ENCODE data around the gene FUT8.

Gene FUT8

GRCh38 chr14:65755331-65755730 is 342.8 kb downstream of the FUT8 start:
- Histone ChIP-seq H3K4me3 (ENCODE audit: low read depth, low read length) (no peak overlapping the region), H3K27me3 (ENCODE audit: insufficient read depth, low read length) (0 out of 2 replicates have a peak, but pooled peaks cover 7% of the 10 kb centered on the region), H3K36me3 (ENCODE audit: insufficient read depth, low read length) (no peaks in the 10 kb centered on the region)

GRCh38 chr14:65756880-65757279 is 344.4 kb downstream of the FUT8 start:
- Histone ChIP-seq H3K36me3 (ENCODE audit: insufficient read depth, low read length) (no peaks in the 10 kb centered on the region), H3K79me2 (ENCODE audit: control insufficient read depth, insufficient read depth, low read length, unreplicated experiment) (no peaks in the 10 kb centered on the region), H2AFZ (ENCODE audit: low read length, unreplicated experiment) (no peak overlapping the region), H3K27ac (ENCODE audit: low read depth, low read length) (no peak overlapping the region), H3K4me3 (ENCODE audit: low read depth, low read length) (no peak overlapping the region), H3K27me3 (ENCODE audit: insufficient read depth, low read length) (0 out of 2 replicates have a peak, but pooled peaks cover 7% of the 10 kb centered on the region), H3K4me1 (ENCODE audit: control insufficient read depth, insufficient read depth, low read length, unreplicated experiment) (no peaks in the 10 kb centered on the region)

More at GRCh38 chr14:65755331-65755730, 342.8 kb downstream of the FUT8 start:
- Histone ChIP-seq H3K27ac (ENCODE audit: low read depth, low read length) (no peak overlapping the region), H2AFZ (ENCODE audit: low read length, unreplicated experiment) (no peak overlapping the region), H3K4me1 (ENCODE audit: control insufficient read depth, insufficient read depth, low read length, unreplicated experiment) (no peaks in the 10 kb centered on the region), H3K79me2 (ENCODE audit: control insufficient read depth, insufficient read depth, low read length, unreplicated experiment) (no peaks in the 10 kb centered on the region)

- no peaks in the 10 kb centered on the region for H3K79me2 ChIP-seq (ENCODE audit: control insufficient read depth, insufficient read depth, low read length, unreplicated experiment)
- H3K27ac ChIP-seq (ENCODE audit: low read depth, low read length), result no peak overlapping the region
- no peak overlapping the region for H2AFZ ChIP-seq (ENCODE audit: low read length, unreplicated experiment)
- H3K36me3 ChIP-seq (ENCODE audit: insufficient read depth, low read length), result no peaks in the 10 kb centered on the region
- no peaks in the 10 kb centered on the region for H3K4me1 ChIP-seq (ENCODE audit: control insufficient read depth, insufficient read depth, low read length, unreplicated experiment)
- H3K4me3 ChIP-seq (ENCODE audit: low read depth, low read length), result no peak overlapping the region
- peaks cover 25% of the 10 kb centered on the region; the same call in 1 of the 2 replicates for H3K27me3 ChIP-seq (ENCODE audit: insufficient read depth, low read length)
Observed at GRCh38 chr14:65769151-65769550, 356.6 kb downstream of the FUT8 start.

- no peaks in the 10 kb centered on the region for H3K36me3 ChIP-seq (ENCODE audit: insufficient read depth, low read length)
- peaks cover 15% of the 10 kb centered on the region; the same call in 1 of the 2 replicates for H3K27me3 ChIP-seq (ENCODE audit: insufficient read depth, low read length)
Observed at GRCh38 chr14:65770681-65771080, 358.2 kb downstream of the FUT8 start.

GRCh38 chr14:65771271-65771670 is 358.7 kb downstream of the FUT8 start:
- no peaks in the 10 kb centered on the region for H3K79me2 ChIP-seq (ENCODE audit: control insufficient read depth, insufficient read depth, low read length, unreplicated experiment)
- H2AFZ ChIP-seq (ENCODE audit: low read length, unreplicated experiment), result no peak overlapping the region
- H3K27me3 ChIP-seq (ENCODE audit: insufficient read depth, low read length), result peaks cover 10% of the 10 kb centered on the region; the same call in 1 of the 2 replicates
- H3K4me1 ChIP-seq (ENCODE audit: control insufficient read depth, insufficient read depth, low read length, unreplicated experiment), result no peaks in the 10 kb centered on the region
- no peaks in the 10 kb centered on the region for H3K36me3 ChIP-seq (ENCODE audit: insufficient read depth, low read length)
- H3K27ac ChIP-seq (ENCODE audit: low read depth, low read length), result no peak overlapping the region
- no peak overlapping the region for H3K4me3 ChIP-seq (ENCODE audit: low read depth, low read length)

More at GRCh38 chr14:65770681-65771080, 358.2 kb downstream of the FUT8 start:
- H2AFZ ChIP-seq (ENCODE audit: low read length, unreplicated experiment), result no peak overlapping the region
- no peaks in the 10 kb centered on the region for H3K4me1 ChIP-seq (ENCODE audit: control insufficient read depth, insufficient read depth, low read length, unreplicated experiment)
- no peaks in the 10 kb centered on the region for H3K79me2 ChIP-seq (ENCODE audit: control insufficient read depth, insufficient read depth, low read length, unreplicated experiment)
- H3K27ac ChIP-seq (ENCODE audit: low read depth, low read length), result no peak overlapping the region
- H3K4me3 ChIP-seq (ENCODE audit: low read depth, low read length), result no peak overlapping the region

- Histone ChIP-seq H3K4me1 (ENCODE audit: control insufficient read depth, insufficient read depth, low read length, unreplicated experiment) (no peaks in the 10 kb centered on the region), H2AFZ (ENCODE audit: low read length, unreplicated experiment) (no peak overlapping the region)
Observed at GRCh38 chr14:65772466-65772865, 359.9 kb downstream of the FUT8 start.

GRCh38 chr14:65772921-65773574 is 360.5 kb downstream of the FUT8 start:
- no peaks in the 10 kb centered on the region for H3K79me2 ChIP-seq (ENCODE audit: control insufficient read depth, insufficient read depth, low read length, unreplicated experiment)
- H2AFZ ChIP-seq (ENCODE audit: low read length, unreplicated experiment), result no peak overlapping the region
- no peak overlapping the region for H3K27ac ChIP-seq (ENCODE audit: low read depth, low read length)
- no peaks in the 10 kb centered on the region for H3K36me3 ChIP-seq (ENCODE audit: insufficient read depth, low read length)
- H3K4me3 ChIP-seq (ENCODE audit: low read depth, low read length), result no peak overlapping the region
- peaks cover 9% of the 10 kb centered on the region; the same call in 1 of the 2 replicates for H3K27me3 ChIP-seq (ENCODE audit: insufficient read depth, low read length)
- H3K4me1 ChIP-seq (ENCODE audit: control insufficient read depth, insufficient read depth, low read length, unreplicated experiment), result no peaks in the 10 kb centered on the region

More at GRCh38 chr14:65772466-65772865, 359.9 kb downstream of the FUT8 start:
- Histone ChIP-seq H3K27me3 (ENCODE audit: insufficient read depth, low read length) (peaks cover 11% of the 10 kb centered on the region; the same call in 1 of the 2 replicates), H3K27ac (ENCODE audit: low read depth, low read length) (no peak overlapping the region), H3K79me2 (ENCODE audit: control insufficient read depth, insufficient read depth, low read length, unreplicated experiment) (no peaks in the 10 kb centered on the region), H3K4me3 (ENCODE audit: low read depth, low read length) (no peak overlapping the region), H3K36me3 (ENCODE audit: insufficient read depth, low read length) (no peaks in the 10 kb centered on the region)

GRCh38 chr14:65774041-65774440 is 361.5 kb downstream of the FUT8 start:
- H3K36me3 ChIP-seq (ENCODE audit: insufficient read depth, low read length), result no peaks in the 10 kb centered on the region
- H3K4me1 ChIP-seq (ENCODE audit: control insufficient read depth, insufficient read depth, low read length, unreplicated experiment), result no peaks in the 10 kb centered on the region
- H2AFZ ChIP-seq (ENCODE audit: low read length, unreplicated experiment), result no peak overlapping the region
- H3K27me3 ChIP-seq (ENCODE audit: insufficient read depth, low read length), result peaks cover 9% of the 10 kb centered on the region; the same call in 1 of the 2 replicates
- no peak overlapping the region for H3K27ac ChIP-seq (ENCODE audit: low read depth, low read length)
- no peak overlapping the region for H3K4me3 ChIP-seq (ENCODE audit: low read depth, low read length)
- H3K79me2 ChIP-seq (ENCODE audit: control insufficient read depth, insufficient read depth, low read length, unreplicated experiment), result no peaks in the 10 kb centered on the region

- H3K79me2 ChIP-seq (ENCODE audit: control insufficient read depth, insufficient read depth, low read length, unreplicated experiment), result no peaks in the 10 kb centered on the region
- no peak overlapping the region for H3K4me3 ChIP-seq (ENCODE audit: low read depth, low read length)
- H3K27ac ChIP-seq (ENCODE audit: low read depth, low read length), result no peak overlapping the region
- no peaks in the 10 kb centered on the region for H3K4me1 ChIP-seq (ENCODE audit: control insufficient read depth, insufficient read depth, low read length, unreplicated experiment)
- H3K27me3 ChIP-seq (ENCODE audit: insufficient read depth, low read length), result peaks cover 14% of the 10 kb centered on the region; the same call in 1 of the 2 replicates
- H2AFZ ChIP-seq (ENCODE audit: low read length, unreplicated experiment), result no peak overlapping the region
- H3K36me3 ChIP-seq (ENCODE audit: insufficient read depth, low read length), result no peaks in the 10 kb centered on the region
Observed at GRCh38 chr14:65776193-65776852, 363.8 kb downstream of the FUT8 start.

- Histone ChIP-seq H3K79me2 (ENCODE audit: control insufficient read depth, insufficient read depth, low read length, unreplicated experiment) (no peaks in the 10 kb centered on the region), H3K4me3 (ENCODE audit: low read depth, low read length) (no peak overlapping the region), H3K27me3 (ENCODE audit: insufficient read depth, low read length) (peaks cover 20% of the 10 kb centered on the region; the same call in 1 of the 2 replicates), H3K36me3 (ENCODE audit: insufficient read depth, low read length) (no peaks in the 10 kb centered on the region), H3K27ac (ENCODE audit: low read depth, low read length) (no peak overlapping the region), H2AFZ (ENCODE audit: low read length, unreplicated experiment) (no peak overlapping the region), H3K4me1 (ENCODE audit: control insufficient read depth, insufficient read depth, low read length, unreplicated experiment) (no peaks in the 10 kb centered on the region)
Observed at GRCh38 chr14:65780566-65780965, 368.0 kb downstream of the FUT8 start.

GRCh38 chr14:65783101-65783500 is 370.6 kb downstream of the FUT8 start:
- no peaks in the 10 kb centered on the region for H3K79me2 ChIP-seq (ENCODE audit: control insufficient read depth, insufficient read depth, low read length, unreplicated experiment)
- no peaks in the 10 kb centered on the region for H3K4me1 ChIP-seq (ENCODE audit: control insufficient read depth, insufficient read depth, low read length, unreplicated experiment)
- H3K36me3 ChIP-seq (ENCODE audit: insufficient read depth, low read length), result no peaks in the 10 kb centered on the region
- no peak overlapping the region for H2AFZ ChIP-seq (ENCODE audit: low read length, unreplicated experiment)
- H3K4me3 ChIP-seq (ENCODE audit: low read depth, low read length), result no peak overlapping the region
- H3K27me3 ChIP-seq (ENCODE audit: insufficient read depth, low read length), result peaks cover 14% of the 10 kb centered on the region; the same call in 1 of the 2 replicates
- H3K27ac ChIP-seq (ENCODE audit: low read depth, low read length), result no peak overlapping the region
